HG03460 (cell line): Measurements from ENCODE around the gene RAD1.
A peak's percentile ranks its signal among the peaks of the same experiment; 100 is the strongest.

Experiments
- ATAC-seq: cut with Tn5 transposase; IDR thresholded peaks from one replicate; pipeline ENCODE4 v1.9.1; 2021; ENCODE audit not compliant: unreplicated experiment

The RAD1 gene

GRCh38 chr5:34916518-34916917 lies 1.2 kb upstream of the RAD1 start:
- no peak for ATAC-seq

DNA sequence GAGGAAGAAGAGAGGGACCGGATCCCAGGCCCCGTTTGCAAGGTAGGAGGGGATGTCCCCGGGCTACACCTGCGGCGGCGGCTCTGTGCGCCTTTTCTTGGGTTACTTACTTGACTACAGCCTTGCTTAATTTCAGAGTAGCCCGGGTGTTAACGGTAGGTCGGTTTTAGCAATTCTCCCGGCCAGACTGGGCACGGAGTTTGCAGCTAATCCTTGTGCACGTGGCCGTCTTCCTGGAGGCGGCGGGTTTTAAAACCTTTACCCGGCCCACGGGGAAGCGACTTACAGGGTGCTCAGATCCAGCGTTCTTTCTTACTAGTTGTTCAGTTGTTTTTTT lies 520 bp upstream of the RAD1 start:
- peak; percentile 15 for ATAC-seq

GRCh38 chr5:34914671-34915138 lies 599 bp downstream of the RAD1 start:
- peak; percentile 18 for ATAC-seq

DNA sequence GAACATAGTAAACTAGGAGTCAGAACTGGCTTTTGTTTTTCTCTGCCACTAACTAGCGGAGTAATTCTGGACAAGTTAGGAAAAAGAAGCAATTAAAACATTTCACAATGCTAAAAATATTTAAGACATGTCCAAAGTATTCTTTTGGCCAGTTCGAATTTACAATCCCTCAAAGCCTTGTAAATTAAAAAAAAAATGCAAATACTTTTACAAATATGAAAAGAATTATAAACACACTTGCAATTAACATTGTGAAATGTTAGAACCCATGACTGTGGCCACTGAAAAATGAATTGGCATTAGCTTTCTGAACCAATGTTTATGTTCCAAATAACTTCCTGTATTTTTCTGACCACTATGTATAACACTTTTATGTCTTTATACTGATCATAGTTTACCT lies 2.2 kb downstream of the RAD1 start:
- no peak for ATAC-seq

DNA sequence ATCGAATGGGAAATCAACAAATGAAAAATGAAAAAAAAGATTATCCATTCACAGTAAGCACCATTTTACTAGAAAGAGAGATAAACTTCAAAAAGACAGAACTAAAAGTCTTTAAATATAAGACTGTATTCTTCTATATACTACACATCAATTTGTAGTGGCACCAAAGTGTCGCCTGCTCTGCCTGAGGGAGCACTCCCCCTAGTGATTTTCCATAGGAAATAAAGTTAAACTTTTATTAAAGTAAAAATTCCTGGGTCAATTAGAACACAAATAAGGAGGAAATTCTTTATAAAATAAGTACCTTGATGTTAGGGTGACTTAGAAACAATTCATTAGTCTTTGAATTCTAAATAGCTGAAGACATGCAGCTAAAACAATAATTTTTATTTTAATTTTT lies 9.7 kb downstream of the RAD1 start:
- no peak for ATAC-seq

DNA sequence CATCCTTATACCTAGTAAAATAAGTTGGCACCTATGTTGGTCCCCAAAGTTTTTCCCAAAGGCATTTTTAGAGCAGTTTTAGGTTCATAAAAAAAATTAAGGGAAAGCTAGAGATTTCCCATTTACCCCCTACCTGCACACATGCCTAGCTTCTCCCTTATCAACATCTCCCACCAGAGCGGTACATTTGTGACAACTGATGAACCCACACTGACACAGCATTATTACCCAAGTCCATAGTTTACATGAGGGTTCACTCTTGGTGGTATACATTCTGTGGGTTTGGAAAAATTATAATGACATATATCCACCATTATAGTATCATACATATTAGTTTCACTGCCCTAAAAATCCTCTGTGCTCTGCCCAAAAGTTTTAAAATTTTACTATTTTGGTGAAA lies 12.0 kb downstream of the RAD1 start:
- no peak for ATAC-seq

- no peak for ATAC-seq
These were observed 14.7 kb downstream of the RAD1 start for GRCh38 chr5:34900652-34901051.

- ATAC-seq: no peak
These were observed 16.2 kb downstream of the RAD1 start for GRCh38 chr5:34899066-34899465.

DNA sequence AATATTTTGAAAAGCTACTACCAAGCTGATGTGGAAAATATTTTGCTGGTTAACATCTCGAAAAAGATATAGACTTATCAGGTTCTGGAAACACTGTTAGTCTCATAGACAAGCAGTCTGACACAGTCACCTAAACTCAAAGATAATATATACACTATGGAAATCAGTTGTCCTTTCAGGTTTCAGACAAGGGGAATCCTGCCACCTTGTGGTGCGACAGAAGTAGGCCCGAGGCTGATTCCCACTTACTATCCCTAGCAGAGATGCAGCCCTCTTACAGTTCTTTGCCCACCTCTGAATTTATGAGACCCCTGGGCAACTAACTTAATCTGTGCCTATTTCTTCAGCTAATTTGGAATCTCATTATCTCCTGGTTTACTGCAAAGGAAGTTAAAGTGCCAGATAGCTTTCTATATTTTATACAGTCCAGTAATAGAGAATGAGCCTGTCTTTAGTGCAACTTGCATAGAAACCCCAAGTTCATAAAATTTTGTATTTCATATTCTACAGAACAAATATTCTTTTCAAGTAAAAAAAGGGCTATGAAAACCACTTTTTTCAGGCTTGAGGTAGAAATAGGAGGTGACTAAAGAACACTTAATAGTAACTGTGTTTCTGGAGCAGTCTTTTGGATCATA lies 16.9 kb downstream of the RAD1 start:
- peak; percentile 87 for ATAC-seq

- no peak for ATAC-seq
These were observed 17.7 kb downstream of the RAD1 start for GRCh38 chr5:34897646-34898045.

DNA sequence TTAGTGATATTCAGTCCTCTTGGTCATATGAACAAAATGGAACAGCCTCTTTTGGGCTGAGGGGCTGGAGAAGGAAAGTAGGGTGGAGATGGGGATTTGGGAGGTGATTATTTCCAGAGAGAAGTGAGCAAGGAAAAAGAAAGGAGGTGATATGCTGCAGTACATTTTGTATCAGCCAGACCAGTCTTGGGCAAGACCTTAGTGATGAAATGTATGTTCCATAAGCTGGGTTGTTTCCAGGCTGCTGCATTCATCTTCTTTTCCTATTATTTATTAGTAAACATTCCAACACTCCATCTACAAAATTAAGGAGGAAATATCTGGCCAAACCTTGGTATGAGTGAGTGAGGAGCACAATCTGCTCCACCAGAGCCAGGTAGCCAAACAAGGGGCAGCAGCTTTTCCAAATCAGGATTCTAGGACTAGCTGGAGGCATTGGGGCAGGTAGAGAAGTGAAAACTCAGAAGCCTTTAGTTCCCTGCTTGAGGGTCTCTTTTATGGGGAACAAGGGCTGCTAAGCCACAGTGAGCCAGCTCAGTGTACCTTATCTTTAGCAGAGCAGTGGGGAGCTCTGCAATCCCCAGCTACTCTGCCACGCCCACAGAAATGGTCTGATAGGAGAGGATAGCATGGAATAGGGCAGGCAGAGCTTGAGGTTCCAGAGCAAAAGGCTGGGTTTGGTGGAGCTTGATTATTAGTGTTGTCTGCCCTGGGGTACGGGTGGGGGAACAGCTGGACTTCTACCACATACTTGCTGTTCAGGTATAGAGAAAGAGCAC lies 19.5 kb downstream of the RAD1 start:
- ATAC-seq: no peak

GRCh38 chr5:34894716-34895115 lies 20.6 kb downstream of the RAD1 start:
- ATAC-seq: no peak

GRCh38 chr5:34892414-34892813 lies 22.9 kb downstream of the RAD1 start:
- no peak for ATAC-seq

- ATAC-seq: no peak
These were observed 23.3 kb downstream of the RAD1 start for GRCh38 chr5:34891981-34892380.

DNA sequence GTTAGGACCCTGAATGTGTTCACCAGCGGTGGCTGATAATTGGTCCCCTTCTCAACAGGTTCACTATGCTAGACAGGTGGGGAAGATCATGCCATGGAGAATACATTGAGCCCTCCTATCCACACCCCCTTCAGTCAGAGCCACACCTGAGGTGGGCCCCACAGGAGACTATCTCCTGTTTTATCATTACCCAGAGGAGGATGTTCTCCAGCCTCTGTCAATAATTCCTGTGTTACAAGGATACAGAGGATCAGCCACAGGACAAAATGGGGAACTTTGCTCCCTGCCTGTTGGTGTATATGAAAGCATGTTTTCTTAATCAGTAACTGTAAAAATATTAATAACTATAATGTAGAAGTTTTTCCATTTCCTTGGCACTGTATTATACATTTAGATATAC lies 25.9 kb downstream of the RAD1 start:
- ATAC-seq: no peak

DNA sequence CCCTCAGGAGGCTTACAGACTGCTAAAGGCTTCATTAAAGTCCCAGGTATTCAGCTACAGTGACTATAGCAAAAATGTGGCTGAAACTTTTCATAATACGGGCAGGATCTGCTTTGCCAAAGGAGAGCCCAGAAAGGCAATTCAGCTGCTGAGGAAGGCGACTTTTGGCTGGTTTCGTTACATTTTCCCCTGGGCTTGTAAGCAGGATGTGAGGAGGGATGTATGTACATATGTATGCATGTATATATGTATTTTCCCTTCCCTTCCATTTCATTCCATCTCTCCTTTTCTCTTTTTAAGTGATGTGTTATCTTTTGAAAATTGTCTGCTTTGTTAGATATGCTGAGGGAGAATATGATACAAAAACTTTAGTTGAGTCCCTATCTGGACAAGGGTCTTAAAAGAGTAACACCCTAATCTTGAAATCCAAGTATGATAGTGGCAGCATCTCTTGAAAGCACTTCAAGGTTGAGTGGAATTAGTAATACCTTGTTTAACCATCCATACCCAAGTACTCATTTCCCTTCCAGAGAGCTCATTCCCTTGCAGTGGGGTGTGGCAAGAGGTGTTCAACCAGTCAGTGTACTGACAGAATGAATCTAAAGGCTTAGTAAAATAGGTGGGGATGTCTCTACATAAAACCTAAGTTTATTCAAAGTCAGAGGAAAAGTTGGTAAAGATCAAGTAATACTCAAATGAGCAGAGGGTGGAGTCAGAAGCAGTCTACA lies 28.7 kb downstream of the RAD1 start:
- ATAC-seq: no peak

DNA sequence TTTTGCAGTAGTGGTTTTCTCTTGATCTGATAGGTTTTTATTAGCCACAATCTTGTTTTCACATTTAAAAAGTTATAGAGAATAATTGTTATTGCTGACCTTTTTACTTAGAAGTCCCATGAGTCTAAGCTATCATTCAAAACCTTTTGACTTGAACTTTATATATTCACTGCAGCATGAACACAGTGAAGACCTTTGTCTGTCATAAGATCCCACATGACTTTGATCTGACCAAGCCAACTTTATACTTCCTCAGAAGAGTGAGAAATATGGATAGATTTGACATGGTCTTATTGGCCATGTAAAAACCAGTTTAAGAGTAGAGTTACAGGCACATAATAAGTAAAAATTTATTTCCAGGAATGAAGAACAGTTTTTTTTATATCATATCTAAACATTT lies 34.1 kb downstream of the RAD1 start:
- ATAC-seq: no peak

DNA sequence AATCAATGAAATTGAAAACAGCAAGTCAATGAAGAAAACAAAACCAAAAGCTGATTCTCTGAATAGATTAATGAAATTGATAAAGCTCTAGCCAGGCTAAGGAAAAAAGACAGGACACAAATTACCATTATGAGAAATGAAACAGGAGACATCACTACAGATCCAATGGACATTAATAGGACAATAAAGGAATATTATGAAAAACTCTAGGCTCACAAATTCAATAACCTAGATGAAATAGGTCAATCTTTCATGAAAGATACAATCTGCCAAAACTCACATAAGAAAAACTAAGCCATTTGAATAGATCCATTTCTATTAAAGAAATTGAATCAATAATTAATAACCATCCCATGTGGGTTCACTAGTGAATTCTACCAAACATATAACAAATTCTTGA lies 39.0 kb downstream of the RAD1 start:
- no peak for ATAC-seq

DNA sequence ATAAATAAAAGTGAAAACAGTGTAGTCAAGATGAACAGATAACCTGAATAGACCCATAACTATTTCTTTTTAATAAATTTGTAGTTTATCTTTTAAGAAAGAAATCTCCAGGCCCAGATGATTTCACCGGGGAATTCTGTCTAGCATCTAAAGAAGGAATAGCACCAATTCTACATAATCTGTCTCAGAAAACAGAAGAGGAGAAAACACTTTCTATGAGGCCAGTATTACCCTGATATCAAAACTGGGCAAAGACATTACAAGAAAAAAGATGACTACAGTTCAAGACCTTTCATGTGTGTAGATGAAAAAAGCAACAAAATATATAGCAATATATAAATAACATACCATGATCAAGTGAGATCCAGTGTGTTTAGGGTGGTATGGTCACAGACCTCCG lies 44.9 kb downstream of the RAD1 start:
- no peak for ATAC-seq

DNA sequence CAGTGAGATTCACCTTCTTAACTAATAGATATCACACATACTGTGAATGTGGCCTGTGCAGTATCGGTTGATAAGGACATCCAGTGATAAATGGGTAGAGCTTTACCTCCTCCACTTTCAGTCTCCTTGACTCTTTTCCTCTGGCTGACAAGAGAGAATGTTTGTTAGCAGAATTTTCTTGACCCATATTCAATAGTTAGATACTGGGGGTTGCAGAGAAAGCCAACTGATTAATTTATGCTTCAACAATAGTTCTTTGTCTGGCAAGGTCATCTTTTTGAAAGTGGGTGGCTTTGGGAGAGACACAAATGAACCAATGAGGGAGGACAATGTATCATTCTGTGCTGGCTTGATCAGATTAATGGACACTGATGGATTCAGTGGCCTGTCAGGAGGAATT lies 46.0 kb downstream of the RAD1 start:
- no peak for ATAC-seq

DNA sequence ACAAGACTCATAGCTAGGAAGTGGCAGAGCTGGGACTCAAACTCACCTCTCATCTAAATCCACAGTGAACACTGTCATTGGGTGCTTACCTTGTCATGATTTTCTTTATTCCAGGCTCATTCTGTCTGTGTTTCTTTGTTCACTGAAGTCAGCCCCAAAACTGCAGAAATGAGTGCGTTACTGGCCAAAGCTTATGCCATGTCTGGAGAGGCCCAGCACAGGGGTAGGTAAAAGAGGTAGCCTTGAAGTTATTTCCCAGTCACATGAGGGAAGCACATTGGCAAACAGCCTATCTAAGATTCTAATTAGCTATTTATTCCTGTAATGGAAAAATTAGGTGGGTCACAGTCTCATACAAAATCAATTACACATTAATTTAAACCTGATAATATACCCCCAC lies 46.5 kb downstream of the RAD1 start:
- no peak for ATAC-seq

DNA sequence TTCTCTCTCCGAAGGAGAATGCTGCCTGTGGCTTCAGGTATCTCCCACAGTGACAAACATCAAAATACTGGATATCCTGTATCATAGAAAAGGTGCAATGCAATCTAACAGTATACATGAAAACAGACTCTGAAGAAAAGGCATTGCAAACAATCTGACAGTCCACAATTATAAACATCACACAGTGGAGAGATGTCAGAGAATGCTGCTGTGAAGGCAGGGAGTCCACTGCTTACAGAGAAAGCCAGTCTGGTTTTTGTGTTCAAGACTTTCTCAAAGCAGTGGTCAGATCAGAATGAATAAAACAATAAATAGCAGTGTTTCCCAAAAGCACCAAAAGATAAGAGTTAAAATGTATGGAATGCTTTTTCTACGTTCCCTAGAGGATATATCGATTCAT lies 47.6 kb downstream of the RAD1 start:
- no peak for ATAC-seq
